ENCODE measurements around the gene MAF.

DNA sequence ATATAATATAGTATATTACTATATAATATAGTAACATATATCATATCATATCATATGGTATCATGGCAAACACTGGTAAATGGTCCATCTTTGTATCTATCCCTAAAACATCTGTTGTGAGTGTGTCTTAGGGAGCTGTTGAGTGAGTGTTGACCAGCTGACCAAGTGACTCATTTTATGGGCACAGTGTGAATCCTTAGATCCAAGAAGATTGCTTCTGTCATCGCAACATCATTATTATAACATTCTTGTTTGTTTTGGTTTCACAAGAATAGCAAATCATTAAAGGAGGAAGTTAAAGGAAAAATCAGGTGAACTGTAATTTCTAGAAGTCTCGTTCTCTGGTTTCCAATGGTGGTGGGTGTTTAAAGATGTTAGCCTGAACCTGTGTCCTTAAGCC lies 11.7 kb upstream of the MAF start:
- TF ChIP-seq POLR2A (IDR thresholded peaks at IDR 0.05) = no peak
- TF ChIP-seq, protein P1, sequence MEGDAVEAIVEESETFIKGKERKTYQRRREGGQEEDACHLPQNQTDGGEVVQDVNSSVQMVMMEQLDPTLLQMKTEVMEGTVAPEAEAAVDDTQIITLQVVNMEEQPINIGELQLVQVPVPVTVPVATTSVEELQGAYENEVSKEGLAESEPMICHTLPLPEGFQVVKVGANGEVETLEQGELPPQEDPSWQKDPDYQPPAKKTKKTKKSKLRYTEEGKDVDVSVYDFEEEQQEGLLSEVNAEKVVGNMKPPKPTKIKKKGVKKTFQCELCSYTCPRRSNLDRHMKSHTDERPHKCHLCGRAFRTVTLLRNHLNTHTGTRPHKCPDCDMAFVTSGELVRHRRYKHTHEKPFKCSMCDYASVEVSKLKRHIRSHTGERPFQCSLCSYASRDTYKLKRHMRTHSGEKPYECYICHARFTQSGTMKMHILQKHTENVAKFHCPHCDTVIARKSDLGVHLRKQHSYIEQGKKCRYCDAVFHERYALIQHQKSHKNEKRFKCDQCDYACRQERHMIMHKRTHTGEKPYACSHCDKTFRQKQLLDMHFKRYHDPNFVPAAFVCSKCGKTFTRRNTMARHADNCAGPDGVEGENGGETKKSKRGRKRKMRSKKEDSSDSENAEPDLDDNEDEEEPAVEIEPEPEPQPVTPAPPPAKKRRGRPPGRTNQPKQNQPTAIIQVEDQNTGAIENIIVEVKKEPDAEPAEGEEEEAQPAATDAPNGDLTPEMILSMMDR (IDR thresholded peaks at IDR 0.05) = no peak
